Measurements from ENCODE around the gene SPATA17.

DNA sequence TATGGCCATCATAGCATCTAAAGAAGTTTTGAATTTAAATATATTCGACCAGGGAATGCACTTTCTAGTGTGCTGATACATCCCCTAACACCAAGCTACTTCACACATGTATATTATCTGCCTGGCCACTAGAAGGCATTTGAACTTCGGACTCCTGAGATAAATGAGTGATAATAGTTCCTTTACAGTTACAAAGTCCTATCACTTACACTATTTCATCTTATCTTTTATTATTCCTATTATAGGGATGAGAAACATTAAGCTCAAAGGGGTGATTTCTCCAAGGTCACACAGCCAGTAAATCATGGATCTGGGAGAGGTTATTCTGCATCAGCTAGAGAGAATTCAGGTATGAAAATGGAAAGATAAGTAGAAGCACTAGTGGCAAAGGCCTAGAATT, 40.5 kb upstream of the SPATA17 start:
- TF ChIP-seq, protein P1, sequence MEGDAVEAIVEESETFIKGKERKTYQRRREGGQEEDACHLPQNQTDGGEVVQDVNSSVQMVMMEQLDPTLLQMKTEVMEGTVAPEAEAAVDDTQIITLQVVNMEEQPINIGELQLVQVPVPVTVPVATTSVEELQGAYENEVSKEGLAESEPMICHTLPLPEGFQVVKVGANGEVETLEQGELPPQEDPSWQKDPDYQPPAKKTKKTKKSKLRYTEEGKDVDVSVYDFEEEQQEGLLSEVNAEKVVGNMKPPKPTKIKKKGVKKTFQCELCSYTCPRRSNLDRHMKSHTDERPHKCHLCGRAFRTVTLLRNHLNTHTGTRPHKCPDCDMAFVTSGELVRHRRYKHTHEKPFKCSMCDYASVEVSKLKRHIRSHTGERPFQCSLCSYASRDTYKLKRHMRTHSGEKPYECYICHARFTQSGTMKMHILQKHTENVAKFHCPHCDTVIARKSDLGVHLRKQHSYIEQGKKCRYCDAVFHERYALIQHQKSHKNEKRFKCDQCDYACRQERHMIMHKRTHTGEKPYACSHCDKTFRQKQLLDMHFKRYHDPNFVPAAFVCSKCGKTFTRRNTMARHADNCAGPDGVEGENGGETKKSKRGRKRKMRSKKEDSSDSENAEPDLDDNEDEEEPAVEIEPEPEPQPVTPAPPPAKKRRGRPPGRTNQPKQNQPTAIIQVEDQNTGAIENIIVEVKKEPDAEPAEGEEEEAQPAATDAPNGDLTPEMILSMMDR (IDR thresholded peaks at IDR 0.05; ENCODE audit: extremely low read depth in 1 of 2, insufficient read depth in 1 of 2, low read depth in 1 of 2, low read length in 2 of 2) = no peak
- TF ChIP-seq POLR2A (IDR thresholded peaks at IDR 0.05; ENCODE audit: low read depth, low read length) = no peak
- no peak for TF ChIP-seq POLR2AphosphoS5 (IDR thresholded peaks at IDR 0.05; ENCODE audit: insufficient read depth, low read depth, low read length)
- TF ChIP-seq, protein P2, sequence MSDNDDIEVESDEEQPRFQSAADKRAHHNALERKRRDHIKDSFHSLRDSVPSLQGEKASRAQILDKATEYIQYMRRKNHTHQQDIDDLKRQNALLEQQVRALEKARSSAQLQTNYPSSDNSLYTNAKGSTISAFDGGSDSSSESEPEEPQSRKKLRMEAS (IDR thresholded peaks at IDR 0.05; ENCODE audit: insufficient read depth, insufficient read length) = no peak
- TF ChIP-seq EZH2 (IDR thresholded peaks at IDR 0.05; ENCODE audit: borderline replicate concordance, low read depth, low read length, severe bottlenecking) = no peak
- TF ChIP-seq FOS (IDR thresholded peaks at IDR 0.05; ENCODE audit: borderline replicate concordance, insufficient read depth, low read length) = no peak
- TF ChIP-seq GATA2 (IDR thresholded peaks at IDR 0.05; ENCODE audit: insufficient read depth, insufficient read length, low read depth, low read length) = no peak
- TF ChIP-seq MYC (IDR thresholded peaks at IDR 0.05; ENCODE audit: low read depth, low read length) = no peak
